GM12801 (cell line): ENCODE results near the gene SLC24A3.

Source experiments
- TF ChIP-seq, protein P1 (sequence below): IDR thresholded peaks from one replicate; pipeline ENCODE4 v1.5.1; 2011; ENCODE audit warnings: control low read depth; ENCODE audit not compliant: insufficient read length; ENCODE audit errors: extremely low read depth

Gene SLC24A3

DNA sequence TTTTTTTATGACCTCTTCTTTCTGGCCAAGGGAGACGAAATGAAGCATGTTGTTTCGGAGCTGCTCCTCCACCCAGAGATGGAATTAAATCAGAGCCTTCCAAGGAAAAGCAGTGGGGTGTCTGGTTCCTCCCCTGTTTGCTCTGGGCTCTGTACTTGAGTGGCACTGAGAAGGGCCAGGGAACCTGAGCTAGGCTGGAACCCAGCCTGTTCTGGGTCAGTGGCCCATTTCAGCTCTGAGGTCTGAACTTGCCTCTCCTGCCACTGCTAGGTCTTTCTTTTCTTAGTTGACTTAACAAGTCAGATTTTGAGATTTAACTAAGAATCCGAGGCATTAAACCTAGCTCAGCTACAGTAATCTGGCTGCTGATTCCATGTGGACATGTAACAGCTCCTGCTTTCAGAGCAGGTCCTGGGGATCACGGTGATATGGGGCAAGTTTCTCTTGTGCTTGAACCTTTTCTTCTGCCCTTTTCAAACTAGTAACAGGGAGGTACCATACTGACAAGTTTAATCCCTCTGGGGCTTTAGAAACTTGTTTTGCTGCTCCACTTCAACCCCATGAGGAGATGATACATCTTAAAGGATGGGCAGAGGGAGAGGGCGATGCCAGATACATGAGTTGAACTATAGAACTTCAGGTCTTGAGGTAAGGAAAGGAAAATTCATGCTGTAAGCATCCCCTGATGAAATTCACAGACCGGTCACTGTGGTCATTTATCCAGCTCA is 101.1 kb downstream of the SLC24A3 start:
- TF ChIP-seq, protein P1, sequence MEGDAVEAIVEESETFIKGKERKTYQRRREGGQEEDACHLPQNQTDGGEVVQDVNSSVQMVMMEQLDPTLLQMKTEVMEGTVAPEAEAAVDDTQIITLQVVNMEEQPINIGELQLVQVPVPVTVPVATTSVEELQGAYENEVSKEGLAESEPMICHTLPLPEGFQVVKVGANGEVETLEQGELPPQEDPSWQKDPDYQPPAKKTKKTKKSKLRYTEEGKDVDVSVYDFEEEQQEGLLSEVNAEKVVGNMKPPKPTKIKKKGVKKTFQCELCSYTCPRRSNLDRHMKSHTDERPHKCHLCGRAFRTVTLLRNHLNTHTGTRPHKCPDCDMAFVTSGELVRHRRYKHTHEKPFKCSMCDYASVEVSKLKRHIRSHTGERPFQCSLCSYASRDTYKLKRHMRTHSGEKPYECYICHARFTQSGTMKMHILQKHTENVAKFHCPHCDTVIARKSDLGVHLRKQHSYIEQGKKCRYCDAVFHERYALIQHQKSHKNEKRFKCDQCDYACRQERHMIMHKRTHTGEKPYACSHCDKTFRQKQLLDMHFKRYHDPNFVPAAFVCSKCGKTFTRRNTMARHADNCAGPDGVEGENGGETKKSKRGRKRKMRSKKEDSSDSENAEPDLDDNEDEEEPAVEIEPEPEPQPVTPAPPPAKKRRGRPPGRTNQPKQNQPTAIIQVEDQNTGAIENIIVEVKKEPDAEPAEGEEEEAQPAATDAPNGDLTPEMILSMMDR = no peak

- TF ChIP-seq, protein P1 = no peak
Observed at GRCh38 chr20:19314621-19315020, 102.2 kb downstream of the SLC24A3 start.

DNA sequence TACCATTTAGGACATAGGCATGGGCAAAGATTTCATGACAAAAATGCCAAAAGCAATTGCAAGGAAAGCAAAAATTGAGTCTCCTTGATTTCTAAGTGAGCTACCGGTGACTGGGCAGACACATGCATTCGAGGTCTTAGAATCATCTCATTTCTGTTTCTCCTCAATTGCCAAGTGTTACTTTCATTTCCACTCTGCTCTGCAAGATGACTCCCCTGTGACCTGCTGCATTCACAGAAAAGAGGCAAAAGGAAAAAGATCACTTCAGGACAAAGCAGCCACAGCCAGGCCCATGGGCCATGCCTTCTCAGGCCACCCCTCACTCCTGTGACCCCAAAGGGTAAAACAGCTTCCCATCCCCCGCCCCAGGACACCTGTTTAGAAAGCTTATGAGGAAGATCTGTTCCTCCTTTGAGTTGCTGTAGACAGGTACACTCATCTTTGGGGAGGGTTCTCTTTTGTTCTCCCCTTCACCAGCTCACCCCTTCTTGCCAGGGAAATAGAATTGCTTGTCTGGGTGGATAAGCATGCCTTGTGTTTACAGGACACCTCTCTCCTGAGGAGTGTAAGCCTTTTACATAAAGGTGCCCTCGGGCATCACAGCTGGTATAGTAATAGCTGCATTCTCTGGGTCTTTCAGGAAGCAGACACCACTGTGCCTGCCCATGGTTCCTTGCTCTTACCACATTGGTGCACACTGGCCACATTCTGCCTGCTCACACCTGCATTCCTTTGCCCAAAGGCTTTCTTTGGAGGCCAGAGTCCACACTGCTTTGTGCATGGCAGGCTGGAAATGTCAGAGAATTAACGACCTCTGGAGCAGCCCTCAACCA is 105.0 kb downstream of the SLC24A3 start:
- TF ChIP-seq, protein P1 = no peak

GRCh38 chr20:19318610-19319009 is 106.2 kb downstream of the SLC24A3 start:
- TF ChIP-seq, protein P1 = no peak

DNA sequence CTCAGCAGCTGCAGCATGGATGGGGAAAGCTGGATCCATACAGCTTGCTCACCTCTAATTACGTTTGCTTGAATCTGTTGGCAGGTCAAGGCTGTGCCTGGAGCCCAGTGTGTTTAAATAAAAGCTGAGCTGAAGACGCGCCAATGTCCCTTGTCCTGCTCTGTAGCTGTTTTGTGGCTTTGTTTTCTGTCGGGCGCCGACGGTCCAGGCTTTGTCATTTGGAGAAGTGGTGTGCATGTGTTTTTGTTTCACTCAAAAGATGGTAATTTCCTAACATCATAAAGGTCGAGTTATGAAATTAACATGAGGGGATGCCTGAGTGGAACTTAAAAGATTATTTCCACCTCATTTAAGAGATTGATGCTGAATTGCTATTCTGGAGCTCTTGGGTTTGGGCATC is 107.6 kb downstream of the SLC24A3 start:
- TF ChIP-seq, protein P1 = no peak

DNA sequence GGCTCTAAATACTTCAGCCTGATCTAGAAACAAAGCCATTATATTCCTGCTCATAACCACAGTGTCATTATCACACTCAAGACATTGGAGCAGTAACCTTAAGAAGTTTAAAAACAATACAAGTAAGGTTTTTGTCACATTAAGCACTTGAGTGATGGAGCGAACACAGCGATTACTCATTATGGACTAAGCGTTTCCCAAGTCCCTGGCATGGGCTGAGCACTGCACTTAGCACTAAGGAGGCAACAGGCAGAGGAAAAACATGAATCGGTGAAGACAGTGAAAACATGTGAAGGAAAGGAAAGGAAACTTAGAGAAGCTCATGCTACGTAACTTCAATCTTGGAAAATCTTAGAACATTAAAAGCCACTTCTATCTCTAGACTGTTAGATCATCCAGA is 108.7 kb downstream of the SLC24A3 start:
- TF ChIP-seq, protein P1 = no peak

DNA sequence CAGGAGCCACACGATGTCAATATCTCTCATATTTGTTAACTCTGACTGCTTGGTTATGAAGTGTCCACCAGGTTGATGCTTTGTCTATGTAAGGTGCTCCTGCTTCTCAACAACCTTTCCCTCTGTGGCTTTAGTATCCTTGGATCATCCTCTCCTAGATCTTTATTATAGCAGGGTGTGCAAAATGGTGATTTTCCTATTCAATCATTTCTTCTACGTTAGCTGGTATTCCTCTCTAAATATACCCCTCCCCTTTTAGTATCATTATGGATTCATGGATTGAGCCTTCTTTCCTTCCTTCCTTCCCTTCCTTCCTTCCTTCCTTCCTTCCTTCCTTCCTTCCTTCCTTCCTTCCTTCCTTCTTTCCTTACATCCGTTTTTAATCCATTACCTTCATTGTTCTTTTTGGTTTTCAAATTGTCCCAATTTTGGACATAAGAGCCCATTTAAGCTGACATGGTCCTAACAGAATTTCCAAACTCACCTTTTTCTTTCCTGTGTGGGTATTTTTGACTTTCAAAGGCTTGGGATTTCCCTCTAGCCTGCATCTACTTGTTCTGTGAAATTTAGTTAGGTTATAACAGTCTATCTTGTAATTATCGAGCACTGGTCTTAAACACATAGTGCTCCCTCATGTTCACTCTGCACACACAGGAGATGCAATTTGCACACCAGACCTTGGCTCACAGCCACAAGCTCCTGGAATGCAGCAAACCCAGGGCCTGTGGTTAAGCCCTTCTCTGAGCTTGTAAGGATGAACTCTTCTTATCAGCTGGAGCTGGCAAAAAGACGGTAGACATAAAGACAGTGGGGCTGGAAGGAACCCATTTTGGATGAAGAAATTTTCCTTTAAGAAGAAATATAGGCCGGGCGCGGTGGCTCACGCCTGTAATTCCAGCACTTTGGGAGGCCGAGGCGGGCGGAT is 109.9 kb downstream of the SLC24A3 start:
- TF ChIP-seq, protein P1 = no peak
